NCI-H1694 (cell line): ENCODE measurements around the gene CUL7.
"Not testable (repeated sequence)": the region's sequence is repeated elsewhere in the genome, so short reads cannot be mapped to it uniquely, and the experiment has no call there.

Experiments
- DNase-seq: peaks from one replicate; lab custom pipeline; 2025; lab: John Stamatoyannopoulos, UW

CUL7 gene

DNA sequence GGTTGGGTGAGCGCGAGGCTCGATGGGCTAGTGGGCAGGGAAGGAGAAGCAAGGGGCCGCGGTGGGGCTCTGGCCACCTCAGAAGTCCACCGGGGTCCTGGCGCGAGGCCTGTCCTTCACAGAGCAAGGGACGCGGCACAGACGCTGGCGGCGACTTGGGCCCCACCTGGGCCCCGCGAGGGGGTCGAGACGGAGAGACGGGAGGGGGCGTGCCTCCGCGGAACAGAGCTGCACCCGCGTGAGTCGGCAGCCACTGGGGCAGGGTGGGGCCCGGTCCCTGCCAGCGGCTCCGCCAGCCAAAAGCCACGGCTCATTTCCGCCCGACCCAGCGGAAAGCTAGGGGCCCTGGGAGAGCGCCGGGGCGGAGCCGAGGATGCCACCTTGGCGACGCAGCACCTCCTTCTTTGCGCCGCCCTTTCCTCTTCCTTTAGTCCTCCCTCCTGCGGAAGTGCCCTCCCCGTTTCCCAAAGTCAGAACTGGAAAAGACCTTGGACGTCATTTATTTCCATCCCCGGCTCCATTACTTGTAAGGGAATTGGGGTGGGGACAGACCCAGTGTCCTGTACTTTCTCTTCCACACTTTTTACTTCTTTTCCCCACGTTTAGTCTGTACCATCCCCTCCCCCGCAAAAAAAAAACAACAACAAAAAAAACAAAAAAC lies at the start of gene CUL7:
TSS of gene CUL7 (minus strand) at position 307 of the 661 bp plus-strand sequence. CDS start 1,063 bp downstream, outside the sequence.
- DNase-seq: peak; percentile 83

DNA sequence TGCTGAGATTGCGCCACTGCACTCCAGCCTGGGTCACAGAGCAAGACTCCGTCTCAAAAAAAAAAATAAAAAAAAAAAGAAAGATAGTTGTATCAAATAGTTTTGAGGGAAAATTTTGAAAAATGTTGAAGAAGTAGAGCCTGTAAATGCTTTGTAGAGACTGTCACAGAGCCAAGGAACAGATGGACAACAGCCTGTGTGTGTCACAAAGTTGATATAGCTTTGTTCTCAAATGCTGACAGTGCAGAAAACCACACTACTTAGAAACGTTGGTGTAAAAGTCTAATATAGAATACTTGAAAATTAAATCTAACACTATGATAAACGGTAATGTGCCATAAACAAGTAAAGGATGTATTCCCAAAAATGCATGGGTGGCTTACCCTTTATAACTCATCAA lies 47.8 kb upstream of the CUL7 start:
- peak; percentile 10 for DNase-seq

- no peak for DNase-seq
These were observed 43.9 kb upstream of the CUL7 start for GRCh38 chr6:43097502-43097901.

- DNase-seq: no peak
These were observed 43.4 kb upstream of the CUL7 start for GRCh38 chr6:43097098-43097489.

DNA sequence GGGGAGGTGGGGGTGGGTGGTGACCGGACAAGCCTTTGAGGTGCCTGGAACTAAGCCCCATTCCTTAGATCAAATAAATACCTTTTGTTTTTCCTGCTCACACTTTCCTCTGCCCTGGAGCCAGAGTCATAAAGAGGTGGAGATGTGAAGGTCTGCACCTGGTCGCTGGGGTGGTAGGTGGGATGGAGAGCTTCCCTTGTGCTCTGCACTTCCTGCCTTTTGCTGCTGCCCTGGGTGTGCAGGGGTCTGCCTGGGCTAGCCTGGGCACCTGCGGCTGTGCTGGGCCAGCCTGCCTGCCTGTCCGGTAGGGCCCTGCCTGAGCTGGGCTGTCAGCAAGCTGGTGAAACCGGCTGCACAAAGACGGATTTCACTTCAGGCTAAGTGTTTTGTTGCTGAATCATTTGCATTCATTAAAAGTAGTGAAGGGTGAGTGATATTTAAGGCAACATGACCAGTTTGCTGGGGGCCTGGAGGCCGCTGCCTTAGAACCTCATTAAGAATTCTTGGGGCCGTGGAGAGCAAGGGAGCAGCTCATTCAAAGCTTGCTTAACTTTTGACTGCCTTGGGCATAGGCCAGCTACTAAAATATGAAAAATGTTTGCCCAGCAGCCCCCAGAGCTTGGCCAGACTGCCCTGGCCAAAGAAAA lies 42.9 kb upstream of the CUL7 start:
- no peak for DNase-seq

- DNase-seq: no peak
These were observed 42.3 kb upstream of the CUL7 start for GRCh38 chr6:43095939-43096338.

- DNase-seq: no peak
These were observed 40.0 kb upstream of the CUL7 start for GRCh38 chr6:43093436-43094289.

- DNase-seq: no peak
These were observed 39.0 kb upstream of the CUL7 start for GRCh38 chr6:43092635-43093034.

DNA sequence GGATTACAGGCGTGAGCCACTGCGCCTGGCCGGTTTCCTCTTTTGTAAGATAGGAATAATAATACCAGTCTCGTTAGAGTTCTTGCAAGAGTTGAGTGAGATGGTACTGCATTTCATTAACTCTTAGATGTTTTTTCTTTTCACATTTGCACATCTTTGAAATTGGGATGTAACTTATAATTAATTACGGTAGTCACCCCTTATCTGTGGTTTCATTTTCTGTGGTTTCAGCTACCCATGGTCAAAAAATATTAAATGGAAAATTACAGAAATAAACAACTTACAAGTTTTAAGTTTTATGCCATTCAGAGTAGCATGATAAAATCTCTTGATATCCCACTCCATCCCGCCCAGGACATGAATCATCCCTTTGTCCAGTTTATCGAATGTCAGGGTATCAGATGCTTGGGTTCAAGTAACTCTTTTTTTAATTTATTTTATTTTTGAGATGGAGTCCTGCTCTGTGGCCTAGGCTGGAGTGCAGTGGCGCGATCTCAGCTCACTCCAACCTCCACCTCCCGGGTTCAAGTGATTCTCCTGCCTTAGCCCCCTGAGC lies 37.9 kb upstream of the CUL7 start:
- no peak for DNase-seq

- DNase-seq: no peak
These were observed 37.4 kb upstream of the CUL7 start for GRCh38 chr6:43091020-43091419.

- no peak for DNase-seq
These were observed 36.9 kb upstream of the CUL7 start for GRCh38 chr6:43090559-43090956.

GRCh38 chr6:43089874-43090558 lies 36.4 kb upstream of the CUL7 start:
- DNase-seq: no peak

- DNase-seq: no peak
These were observed 35.8 kb upstream of the CUL7 start for GRCh38 chr6:43089467-43089866.

DNA sequence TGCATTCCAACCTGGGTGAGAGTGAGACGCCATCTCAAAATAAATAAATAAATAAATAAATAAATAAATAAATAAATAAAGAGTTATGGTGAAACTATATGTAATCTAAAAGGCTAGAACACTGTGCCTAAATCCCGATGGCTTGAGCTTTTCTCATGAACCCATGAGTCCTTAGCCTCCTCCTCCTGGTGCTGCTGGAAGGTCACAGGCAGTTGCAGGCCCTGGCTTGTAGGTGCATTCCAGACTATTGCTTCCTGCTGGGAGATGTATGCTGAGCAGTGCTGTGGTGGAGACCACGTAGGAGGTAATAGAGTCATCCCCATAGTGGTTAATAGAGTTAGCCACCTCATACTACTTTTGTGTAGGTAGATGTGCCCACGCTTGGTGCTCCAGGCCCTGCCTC lies 35.0 kb upstream of the CUL7 start:
- DNase-seq: no peak

DNA sequence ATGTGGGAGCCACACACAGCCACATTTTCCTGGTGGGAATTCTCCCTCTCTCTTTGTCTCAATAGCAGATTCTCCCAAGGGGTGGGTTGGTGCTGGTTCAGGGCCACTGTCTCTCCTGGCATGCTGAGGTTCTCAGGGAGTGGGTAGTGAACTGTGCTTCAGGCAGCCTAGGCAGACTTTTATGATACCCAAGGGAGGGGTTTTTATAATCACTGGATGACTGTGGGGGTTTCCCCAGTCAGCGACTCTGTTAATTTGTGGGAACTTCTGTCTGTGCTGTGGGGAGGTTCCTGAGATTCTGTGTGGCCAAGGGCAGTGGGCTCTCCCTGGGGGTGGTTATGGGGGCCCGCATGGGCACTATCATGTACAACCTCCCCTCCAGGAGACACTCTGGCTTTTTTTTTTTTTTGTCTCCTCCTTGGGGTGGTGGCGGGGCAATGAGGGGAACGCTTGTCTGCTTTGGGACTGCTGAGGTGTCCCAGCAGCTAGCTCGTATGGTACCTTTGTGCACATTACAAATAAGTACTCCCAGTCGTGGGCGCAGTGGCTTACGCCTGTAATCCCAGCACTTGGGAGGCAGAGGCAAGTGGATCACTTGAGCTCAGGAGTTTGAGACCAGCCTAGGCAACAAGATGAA lies 32.5 kb upstream of the CUL7 start:
- no peak for DNase-seq

- DNase-seq: no peak
These were observed 29.4 kb upstream of the CUL7 start for GRCh38 chr6:43082806-43083655.

DNA sequence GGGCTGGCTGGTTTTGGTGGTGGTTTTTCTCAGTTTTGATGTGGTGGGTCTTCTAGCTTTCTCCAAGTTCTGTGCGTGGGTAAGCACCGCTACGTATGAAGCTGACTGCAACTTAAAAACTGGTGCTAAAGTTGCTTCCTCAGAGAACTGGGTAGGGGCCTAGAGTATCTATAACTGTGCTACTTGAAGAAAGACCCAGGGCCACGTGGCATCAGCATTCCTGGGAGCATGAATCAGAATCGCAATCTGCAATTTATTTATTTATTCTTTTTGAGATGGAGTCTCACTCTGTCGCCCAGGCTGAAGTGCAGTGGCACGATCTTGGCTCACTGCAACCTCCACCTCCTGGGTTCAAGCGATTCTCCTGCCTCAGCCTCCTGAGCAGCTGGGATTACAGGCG lies 28.3 kb upstream of the CUL7 start:
- DNase-seq: not testable (repeated sequence)

DNA sequence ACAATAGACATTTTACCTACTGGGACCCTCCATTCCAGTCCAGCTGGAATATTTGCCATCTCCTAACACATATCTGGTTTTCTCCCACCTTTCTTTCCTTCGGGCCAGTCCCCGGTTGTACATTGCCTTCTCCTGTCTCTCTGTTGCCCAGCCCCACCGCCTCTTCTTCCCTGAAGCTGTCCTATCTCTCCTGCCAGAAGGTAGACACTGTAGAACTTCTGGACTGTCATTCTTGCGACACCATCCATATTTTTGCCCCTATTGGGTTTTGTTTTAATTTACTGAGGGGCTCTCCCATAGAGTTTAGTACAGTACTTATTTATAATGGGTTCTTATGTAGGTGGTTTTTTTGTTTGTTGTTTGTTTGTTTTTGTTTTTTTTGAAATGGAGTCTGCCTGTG lies 27.4 kb upstream of the CUL7 start:
- DNase-seq: no peak

GRCh38 chr6:43078691-43079090 lies 25.0 kb upstream of the CUL7 start:
- no peak for DNase-seq

- no peak for DNase-seq
These were observed 24.4 kb upstream of the CUL7 start for GRCh38 chr6:43077981-43078511.
